ENCODE data around the gene KCNC1.

The KCNC1 gene

GRCh38 chr11:17755891-17756290, 21.3 kb downstream of the KCNC1 start:
- no peak for DNase-seq (ENCODE audit: low spot score)

DNA sequence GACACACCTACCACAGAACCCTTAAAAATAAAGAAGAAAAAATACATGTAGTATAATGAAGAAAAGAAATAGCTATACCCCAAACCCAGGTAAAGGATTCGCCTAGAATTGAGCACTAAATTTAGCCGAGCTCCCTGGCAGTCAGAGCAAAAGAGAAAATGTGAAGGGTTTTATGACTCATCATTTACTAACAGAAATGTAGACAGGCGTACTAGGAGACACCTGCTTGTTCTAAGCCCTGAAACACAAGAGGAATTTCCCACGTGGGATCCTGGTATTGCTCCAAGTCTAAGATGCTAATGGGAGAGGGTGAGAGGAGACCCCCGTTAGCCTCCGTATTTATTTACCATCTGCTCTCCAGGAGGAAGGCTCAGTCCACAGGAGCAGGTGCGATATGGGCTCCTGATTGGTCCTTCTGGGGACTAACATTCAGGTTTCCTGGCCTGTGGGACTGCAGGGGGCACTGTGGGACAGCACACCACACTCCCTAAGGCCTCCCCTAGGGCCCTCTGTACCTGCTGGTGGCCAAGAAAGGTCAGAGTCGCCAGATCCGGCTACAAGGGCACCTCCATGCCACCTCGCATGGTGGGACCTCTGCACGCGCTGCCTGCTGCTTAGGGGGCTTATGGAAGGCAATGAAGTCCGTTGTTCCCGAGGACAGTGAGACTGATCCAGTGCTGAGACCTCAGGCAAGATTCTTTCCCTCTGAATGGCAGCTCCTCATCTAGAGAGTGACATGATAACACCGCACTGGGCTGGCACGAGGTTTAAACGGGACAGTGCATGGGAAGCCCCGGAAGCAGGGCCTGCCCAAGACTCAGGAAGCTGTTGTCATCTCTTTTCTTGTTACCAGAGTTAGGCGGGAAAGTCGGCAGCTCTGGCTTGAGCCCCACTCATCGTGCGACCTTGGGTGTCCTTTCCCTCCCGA, 25.8 kb downstream of the KCNC1 start:
- no peak for DNase-seq (ENCODE audit: low spot score)

DNA sequence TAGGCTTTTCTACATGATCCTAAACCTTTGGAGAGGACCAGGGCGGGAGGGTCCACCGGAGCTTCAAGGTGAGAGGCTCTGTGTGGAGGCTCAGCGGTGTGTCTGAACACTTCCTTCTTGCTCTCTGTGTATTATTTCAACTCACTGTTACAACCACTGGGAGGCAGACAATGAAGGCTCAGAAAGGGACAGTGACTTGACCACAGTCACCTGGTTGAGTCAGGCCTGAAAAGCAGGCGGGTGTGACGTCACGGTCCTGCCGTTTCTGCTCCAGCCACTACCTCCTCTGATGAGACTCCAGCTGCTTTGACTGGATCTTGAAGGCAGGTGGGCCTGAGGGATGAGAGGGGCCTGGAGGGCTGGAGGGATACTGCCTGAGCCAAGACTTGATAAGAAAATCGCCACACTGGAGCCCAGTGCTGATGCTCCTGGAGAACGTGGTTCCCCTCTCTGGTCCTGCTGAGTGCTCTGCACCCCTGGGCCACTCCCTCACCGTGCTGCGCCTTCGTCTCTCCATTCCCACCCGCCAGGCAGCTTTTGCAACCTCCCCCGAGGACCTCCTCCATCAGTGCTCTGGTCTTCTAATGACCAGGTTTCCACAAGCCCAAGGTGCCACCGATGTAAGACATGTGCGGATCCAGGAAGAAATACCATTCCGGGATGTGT, 27.9 kb downstream of the KCNC1 start:
- DNase-seq (ENCODE audit: low spot score) = no peak

DNA sequence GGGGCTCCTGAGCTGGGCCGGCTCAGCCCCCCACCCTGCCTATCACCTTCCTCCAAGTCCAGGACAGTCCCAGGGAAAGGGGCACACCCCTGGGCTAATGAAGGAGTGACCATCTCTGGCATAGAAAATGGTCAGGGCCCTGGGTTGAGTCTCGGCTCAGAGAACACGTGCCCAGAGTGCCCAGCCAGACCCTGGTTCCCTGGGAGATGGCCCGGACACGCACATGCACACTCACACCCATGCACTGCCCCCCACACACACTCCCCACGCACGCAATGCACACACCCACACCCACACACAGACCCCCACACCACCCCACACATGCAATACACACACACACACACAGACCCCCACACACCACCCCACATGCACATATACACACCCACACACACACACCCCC, 28.7 kb downstream of the KCNC1 start:
- DNase-seq (ENCODE audit: low spot score) = no peak

DNA sequence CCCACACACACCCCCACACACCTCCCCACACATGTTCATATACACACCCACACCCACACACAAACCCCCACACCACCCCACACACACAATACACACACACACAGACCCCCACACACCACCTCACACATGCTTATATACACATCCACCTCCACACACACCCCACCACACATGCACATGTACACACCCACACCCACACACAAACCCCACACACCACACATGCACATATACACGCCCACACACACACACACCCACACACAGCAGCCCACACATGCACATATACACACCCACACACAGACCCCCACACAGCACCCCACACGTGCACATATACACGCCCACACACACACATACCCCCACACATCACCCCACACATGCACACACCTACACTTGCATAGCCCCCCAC, 29.1 kb downstream of the KCNC1 start:
- DNase-seq (ENCODE audit: low spot score) = no peak

GRCh38 chr11:17764446-17765218, 30.1 kb downstream of the KCNC1 start:
- DNase-seq (ENCODE audit: low spot score) = no peak

- no peak for DNase-seq (ENCODE audit: low spot score)
These were observed 30.9 kb downstream of the KCNC1 start for GRCh38 chr11:17765356-17766072.

DNA sequence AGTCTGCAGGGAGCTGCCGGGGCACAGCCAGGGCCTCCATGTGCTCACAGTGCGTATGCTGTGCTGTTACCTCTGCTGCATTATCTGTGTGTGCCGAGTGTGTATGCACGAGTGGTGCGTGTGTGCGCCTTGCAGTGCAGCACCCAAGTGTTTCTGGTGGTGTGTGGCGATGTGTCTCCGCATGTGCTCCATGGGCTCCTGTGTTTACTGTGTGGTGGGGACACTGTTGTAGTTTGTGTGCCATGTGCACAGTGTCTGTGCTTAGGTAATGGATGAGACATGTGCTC, 31.4 kb downstream of the KCNC1 start:
- DNase-seq (ENCODE audit: low spot score) = no peak

DNA sequence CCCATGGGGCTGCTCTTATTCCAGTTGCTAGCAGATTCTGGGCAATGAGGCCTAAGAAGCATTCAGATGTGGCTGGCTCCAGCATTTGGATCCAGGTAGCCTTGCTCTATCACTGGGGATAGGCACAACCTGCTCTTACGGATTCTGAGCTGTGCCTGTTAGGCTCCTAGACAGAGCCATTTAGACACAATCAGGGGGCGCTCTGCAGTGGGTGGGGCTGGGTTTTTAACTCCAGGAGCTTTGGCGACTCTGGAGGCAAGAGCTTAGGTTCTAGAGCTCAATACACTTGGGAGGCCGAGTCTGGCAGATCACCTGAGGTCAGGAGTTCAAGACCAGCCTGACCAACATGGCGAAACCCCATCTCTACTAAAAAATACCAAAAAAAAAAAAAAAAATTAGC, 32.0 kb downstream of the KCNC1 start:
- DNase-seq (ENCODE audit: low spot score) = no peak

- no peak for DNase-seq (ENCODE audit: low spot score)
These were observed 32.8 kb downstream of the KCNC1 start for GRCh38 chr11:17767301-17767885.

DNA sequence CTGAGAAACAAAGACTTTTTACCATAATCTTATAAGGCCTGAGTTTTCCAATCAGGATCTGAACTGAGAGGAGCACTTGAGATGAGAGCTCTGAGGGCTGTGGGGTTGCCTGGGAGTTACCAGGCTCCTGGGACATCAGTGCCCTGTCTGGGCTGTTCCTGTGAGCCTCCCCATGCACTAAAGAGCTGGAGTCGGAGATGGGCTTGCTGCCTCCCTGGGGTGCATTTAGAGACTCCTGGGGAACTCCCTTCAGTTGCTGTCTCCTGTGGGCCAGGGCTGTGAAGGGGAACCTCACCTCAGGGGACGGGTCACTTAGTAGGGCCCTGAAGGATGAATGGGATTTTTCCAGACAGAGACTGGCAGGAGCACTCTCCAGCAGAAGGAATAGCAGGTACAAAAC, 33.3 kb downstream of the KCNC1 start:
- DNase-seq (ENCODE audit: low spot score) = no peak

- DNase-seq (ENCODE audit: low spot score) = no peak
These were observed 34.0 kb downstream of the KCNC1 start for GRCh38 chr11:17768547-17768946.

- DNase-seq (ENCODE audit: low spot score) = no peak
These were observed 34.6 kb downstream of the KCNC1 start for GRCh38 chr11:17769218-17769617.

GRCh38 chr11:17770048-17770652, 35.6 kb downstream of the KCNC1 start:
- no peak for DNase-seq (ENCODE audit: low spot score)

DNA sequence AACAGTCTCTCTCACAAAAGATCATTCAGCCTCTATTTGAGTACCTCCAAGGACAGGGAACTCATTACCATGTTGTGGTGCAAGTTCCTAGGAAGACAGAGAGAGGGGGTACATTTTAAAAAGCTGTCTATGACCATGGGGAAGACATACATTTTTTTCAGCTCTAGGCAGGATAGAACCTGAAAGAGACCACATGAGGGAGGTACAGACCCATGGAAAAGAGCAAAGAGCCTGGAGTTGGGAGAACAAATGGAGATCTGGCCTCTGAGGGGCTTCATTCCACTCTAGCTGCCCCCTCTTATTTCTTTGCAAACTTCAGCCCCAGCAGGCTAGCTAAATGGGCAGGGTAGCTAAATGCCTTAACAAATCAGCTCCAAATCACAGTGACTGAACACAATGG, 36.3 kb downstream of the KCNC1 start:
- DNase-seq (ENCODE audit: low spot score) = no peak

DNA sequence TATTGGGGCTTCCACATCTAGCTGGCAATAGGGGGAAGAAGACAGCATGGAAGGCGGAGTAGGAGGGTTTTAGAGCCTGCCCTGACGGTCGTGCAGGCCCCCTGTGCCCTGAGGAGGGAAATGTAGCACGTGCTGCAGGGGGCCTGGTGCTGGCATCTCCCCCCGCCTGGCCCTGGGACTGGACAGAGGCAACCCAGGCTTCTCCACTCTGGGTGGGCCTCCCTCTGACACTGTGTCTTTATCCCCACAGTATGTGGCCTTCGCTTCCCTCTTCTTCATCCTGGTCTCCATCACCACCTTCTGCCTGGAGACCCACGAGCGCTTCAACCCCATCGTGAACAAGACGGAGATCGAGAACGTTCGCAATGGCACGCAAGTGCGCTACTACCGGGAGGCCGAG, 36.8 kb downstream of the KCNC1 start:
- no peak for DNase-seq (ENCODE audit: low spot score)

GRCh38 chr11:17771841-17772401, 37.3 kb downstream of the KCNC1 start:
- no peak for DNase-seq (ENCODE audit: low spot score)

DNA sequence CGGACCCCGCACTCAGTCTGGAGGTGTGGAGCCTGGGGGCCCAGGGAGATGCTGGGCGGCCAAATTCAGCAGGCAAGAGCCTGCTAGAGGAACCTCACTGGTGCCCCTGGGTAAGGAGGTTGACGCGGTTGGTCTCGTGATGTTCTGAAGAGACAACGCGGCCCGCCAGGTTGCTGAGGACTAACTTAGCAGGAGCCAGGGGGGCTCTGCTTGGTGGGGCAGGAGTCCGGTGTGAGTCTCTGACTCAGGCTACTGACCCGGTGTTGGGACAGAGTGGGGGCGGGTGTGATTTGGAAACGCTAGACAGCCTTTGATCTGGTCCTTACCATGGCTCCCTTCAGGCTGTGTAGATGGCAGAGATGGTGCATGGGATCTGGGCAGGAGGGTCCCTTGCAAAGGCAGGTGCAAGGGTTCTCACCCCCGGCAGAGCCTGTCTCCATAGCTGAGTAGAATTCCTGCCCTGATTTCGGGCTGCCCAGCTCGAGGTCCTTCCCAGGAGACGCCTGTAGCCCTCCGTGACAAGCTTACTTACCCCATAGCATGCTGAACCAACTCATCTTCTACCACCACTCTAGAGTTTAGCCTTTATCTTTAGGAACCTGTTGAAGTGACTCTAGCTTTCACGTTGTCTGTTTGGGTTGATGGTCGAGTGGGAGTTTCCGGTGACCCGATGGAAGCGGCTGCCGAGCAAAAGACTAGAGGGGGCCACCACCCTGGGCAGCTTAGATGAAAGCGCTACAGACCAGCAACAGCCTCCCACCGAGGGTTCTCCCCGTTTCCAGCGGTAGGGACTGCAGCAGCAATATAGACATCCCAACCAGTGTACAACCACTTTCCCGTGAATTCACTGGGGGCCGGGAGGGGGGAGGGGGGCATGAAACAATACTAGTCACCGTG, 38.4 kb downstream of the KCNC1 start:
- no peak for DNase-seq (ENCODE audit: low spot score)

DNA sequence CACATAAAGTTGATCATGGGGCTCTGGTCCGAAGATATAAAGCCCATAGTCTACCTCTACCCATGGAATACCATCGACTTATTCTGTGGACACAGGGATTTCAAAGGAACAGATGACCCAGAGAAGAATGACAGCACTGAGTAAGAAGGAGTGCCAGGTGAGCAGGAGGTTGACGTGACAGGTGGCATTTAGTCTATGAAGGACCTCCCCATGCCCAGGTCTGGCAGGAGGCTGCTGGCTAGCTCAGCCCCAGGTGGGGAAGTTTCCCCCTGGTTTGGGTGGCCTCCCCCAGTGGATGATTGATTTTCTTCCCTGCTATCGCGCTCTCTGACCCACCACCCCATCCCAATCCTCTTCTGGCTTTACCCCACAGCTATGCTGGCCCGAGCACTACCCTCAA, 39.1 kb downstream of the KCNC1 start:
- DNase-seq (ENCODE audit: low spot score) = no peak

Data from hematopoietic multipotent progenitor cell treated with erythropoietin and hydrocortisone succinate and interleukin-3 and kit ligand, for 17 days (in vitro differentiated cells).